ENCODE data around the gene QRFP.

QRFP gene

DNA sequence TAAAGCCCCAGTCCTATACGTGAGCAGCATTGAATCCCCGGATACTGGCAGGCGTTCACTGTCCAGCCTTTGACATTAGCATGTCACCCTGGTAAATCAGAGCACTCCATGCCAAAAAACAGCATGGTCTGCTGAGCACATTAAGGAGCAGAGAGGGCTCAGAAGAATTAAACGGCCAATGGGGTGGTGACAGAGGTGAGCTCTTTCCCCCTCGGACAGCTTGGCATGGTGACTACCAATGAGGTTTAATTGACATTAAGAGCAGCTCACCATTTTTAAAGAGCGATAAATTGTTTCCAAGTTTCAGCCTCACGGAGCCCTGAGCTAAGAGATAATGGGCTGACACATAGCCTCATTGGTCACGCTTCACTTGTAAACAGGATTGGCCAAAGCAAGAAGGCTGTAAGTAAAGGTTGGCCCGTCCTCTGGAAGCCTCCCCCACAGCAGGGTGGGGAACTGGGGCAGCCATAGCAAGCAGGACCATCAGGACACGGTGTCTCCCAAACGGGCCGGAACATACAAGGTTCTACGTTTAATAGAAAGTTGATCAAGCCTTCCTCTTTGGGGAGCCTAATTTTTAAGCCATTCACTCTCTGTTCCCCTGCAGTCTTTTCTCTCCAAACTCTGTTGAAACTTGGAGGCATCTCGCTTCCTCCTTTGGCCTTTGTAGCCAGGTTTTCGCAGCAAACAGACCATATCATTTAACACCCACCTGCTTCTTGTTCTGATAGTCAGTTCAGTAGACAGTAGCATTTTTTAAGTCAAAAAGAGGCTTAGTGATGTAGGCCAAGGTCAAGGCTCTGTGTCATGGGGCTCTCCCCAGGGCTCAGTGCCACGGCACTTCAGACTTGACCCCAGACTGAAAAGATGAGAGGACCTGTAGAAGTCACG is 25.9 kb downstream of the QRFP start:
- TF ChIP-seq, protein P1, sequence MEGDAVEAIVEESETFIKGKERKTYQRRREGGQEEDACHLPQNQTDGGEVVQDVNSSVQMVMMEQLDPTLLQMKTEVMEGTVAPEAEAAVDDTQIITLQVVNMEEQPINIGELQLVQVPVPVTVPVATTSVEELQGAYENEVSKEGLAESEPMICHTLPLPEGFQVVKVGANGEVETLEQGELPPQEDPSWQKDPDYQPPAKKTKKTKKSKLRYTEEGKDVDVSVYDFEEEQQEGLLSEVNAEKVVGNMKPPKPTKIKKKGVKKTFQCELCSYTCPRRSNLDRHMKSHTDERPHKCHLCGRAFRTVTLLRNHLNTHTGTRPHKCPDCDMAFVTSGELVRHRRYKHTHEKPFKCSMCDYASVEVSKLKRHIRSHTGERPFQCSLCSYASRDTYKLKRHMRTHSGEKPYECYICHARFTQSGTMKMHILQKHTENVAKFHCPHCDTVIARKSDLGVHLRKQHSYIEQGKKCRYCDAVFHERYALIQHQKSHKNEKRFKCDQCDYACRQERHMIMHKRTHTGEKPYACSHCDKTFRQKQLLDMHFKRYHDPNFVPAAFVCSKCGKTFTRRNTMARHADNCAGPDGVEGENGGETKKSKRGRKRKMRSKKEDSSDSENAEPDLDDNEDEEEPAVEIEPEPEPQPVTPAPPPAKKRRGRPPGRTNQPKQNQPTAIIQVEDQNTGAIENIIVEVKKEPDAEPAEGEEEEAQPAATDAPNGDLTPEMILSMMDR (IDR thresholded peaks at IDR 0.05; ENCODE audit: control insufficient read depth, extremely low read depth, insufficient read depth): no peak
- H3K4me3 ChIP-seq (ENCODE audit: low read depth, low read length): no peak overlapping the region
- DNase-seq (ENCODE audit: low read depth): no peak

DNA sequence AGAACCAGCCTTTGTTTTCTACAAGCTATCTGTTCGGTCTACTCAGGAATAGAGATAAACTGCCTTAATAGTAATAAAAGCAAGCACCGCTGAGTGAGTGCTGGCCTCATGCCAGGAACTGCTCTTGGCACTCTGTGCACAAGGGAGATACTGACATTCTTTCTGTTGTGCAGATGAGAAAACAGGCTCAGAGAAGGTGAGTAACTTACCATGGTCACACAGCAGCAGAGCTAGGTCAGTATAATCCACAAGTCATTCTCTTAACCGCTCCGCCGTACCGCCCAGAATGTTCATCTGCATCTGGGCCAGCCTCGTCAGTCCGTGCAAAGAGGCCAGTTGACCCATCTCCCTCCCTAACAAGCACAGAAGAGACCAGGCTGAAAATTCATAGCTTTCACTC is 27.4 kb downstream of the QRFP start:
- peak; percentile 36 for DNase-seq (ENCODE audit: low read depth)
- TF ChIP-seq, protein P1 (IDR thresholded peaks at IDR 0.05; ENCODE audit: control insufficient read depth, extremely low read depth, insufficient read depth): no peak
- H3K4me3 ChIP-seq (ENCODE audit: low read depth, low read length): no peak overlapping the region

DNA sequence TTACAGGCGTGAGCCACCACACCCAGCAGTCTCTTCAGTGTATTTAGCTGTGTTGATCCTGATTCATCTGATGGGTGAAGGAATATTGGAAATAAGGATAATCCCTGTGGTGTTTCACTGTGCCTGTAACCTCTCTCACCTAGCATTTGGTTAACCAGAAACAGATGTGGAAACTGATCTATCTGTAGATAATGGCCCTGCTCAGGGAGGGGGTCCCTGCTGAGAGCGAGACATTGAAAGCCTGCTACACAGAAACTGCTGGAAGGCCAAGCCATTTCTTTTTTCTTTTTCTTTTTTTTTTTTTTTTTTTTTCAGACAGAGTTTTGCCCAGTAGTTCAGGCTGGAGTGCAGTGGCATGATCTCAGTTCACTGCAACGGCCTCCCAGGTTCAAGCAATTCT is 28.4 kb downstream of the QRFP start:
- TF ChIP-seq, protein P1 (IDR thresholded peaks at IDR 0.05; ENCODE audit: control insufficient read depth, extremely low read depth, insufficient read depth): no peak
- no peak for DNase-seq (ENCODE audit: low read depth)
- no peak overlapping the region for H3K4me3 ChIP-seq (ENCODE audit: low read depth, low read length)

DNA sequence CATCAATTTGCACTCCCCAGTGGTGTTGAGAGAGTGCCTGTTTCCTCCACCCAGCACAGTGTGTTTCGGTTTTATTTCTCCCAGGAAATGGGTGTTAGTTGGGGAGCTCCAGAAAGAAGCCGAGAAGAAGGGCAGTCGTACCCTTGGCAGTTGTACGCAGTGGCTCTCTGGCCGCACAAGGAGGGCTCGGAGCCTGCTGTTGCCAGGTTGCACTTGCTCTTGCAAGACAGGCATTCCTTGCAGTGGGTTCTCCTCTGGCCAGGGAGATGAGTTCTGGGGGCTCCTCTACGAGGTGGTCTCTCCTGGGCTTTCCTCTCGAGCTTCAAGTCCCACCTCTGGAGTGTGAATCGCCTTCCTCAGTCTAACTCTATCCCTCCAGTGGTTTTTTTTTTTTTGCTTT is 29.1 kb downstream of the QRFP start:
- TF ChIP-seq, protein P1 (IDR thresholded peaks at IDR 0.05; ENCODE audit: control insufficient read depth, extremely low read depth, insufficient read depth): no peak
- DNase-seq (ENCODE audit: low read depth): no peak
- H3K4me3 ChIP-seq (ENCODE audit: low read depth, low read length): no peak overlapping the region

DNA sequence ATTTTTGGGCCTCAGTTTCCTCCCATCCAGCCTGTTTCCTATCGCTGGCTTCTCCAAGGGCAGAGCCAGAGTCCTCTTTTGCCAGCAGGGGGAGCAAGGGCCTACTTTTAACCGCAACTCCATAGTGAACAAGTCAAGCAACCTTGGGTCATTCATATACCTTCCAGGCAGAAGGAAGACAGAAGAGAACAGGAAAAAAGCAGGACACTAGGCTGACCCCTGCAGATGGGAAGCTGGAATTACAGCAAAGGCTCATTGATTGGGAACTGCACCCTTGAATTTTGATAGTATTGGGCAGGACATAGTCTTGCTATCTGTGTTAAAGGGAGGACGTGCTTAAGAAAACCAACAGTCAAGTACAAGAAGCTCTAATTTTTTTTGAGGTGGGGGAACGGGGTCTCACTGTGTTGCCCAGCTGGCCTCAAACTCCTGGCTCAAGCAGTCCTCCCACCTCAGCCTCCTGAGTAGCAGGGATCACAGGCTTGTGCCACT is 30.1 kb downstream of the QRFP start:
- DNase-seq (ENCODE audit: low read depth): peak; percentile 85
- H3K4me3 ChIP-seq (ENCODE audit: low read depth, low read length): no peak overlapping the region
- TF ChIP-seq, protein P1 (IDR thresholded peaks at IDR 0.05; ENCODE audit: control insufficient read depth, extremely low read depth, insufficient read depth): peak; percentile 87

DNA sequence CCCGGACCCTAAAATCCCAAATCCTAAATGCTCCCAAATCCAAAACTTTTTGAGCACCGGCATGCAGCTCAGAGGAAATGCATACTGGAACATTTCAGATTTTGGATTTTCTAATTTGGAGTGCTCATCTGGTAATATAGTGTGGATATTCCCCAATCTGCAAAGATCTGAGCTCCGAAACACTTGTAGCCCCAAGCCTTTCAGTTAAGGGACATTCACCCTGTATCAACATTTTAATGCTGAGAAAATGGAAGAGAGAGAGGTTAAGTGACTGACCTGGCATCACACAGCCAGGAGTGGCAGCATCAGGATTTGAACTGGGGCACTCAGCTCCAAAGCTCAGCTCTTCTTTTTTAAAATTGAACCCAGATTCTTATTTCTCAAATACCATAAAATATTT is 30.7 kb downstream of the QRFP start:
- TF ChIP-seq, protein P1 (IDR thresholded peaks at IDR 0.05; ENCODE audit: control insufficient read depth, extremely low read depth, insufficient read depth): no peak
- DNase-seq (ENCODE audit: low read depth): no peak

More for the DNA sequence above, 30.7 kb downstream of the QRFP start:
- H3K4me3 ChIP-seq (ENCODE audit: low read depth, low read length): no peak overlapping the region
